Activated CD8-positive, alpha-beta T cell treated with anti-CD3 and anti-CD28 coated beads for 36 hours (primary cell): ENCODE results near the gene LGR4. TPM values are rescaled to one million over a fixed set of nuclear protein-coding genes. Genes with fewer than 3 reads are reported as not detected.

Experiments
- ATAC-seq: fragments of 200-7000 bp; cut with Tn5 transposase; one replicate; pipeline ENCODE4 v1.10.0; 2021; ENCODE audit warnings: mild to moderate bottlenecking, moderate library complexity
- CTCF ChIA-PET: fragments of 350-600 bp; sonication (Branson Sonifier 250); formaldehyde crosslinking; loops from one replicate; lab custom pipeline; 2021; ENCODE audit warnings: antibody characterized with exemption; lab: Charles Lee
- POLR2A ChIA-PET: fragments of 350-600 bp; sonication (Branson Sonifier 250); formaldehyde crosslinking; loops from one replicate; lab custom pipeline; 2021; ENCODE audit warnings: antibody characterized with exemption; lab: Charles Lee
- DNase-seq: peaks from one replicate; pipeline ENCODE4 v3.0.0-alpha.2; 2020
- H3K27ac Mint-ChIP-seq: one replicate; pipeline ENCODE4 v1.8.0; 2021; ENCODE audit warnings: mild to moderate bottlenecking, mixed read lengths
- H3K27me3 Mint-ChIP-seq: one replicate; pipeline ENCODE4 v1.8.0; 2021; ENCODE audit warnings: mixed read lengths
- H3K36me3 Mint-ChIP-seq: one replicate; pipeline ENCODE4 v1.8.0; 2021; ENCODE audit warnings: low read depth, mixed read lengths
- H3K4me1 Mint-ChIP-seq: one replicate; pipeline ENCODE4 v1.8.0; 2021; ENCODE audit warnings: low read depth, mixed read lengths
- H3K4me3 Mint-ChIP-seq: one replicate; pipeline ENCODE4 v1.8.0; 2021; ENCODE audit warnings: mild to moderate bottlenecking, moderate library complexity, mixed read lengths
- H3K9me3 Mint-ChIP-seq: one replicate; pipeline ENCODE4 v1.8.0; 2021; ENCODE audit warnings: mixed read lengths
- intact Hi-C: fragments of 100-400 bp; cut with micrococcal nuclease; formaldehyde crosslinking; loops from one replicate; pipeline ENCODE4 v1.10.0; 2022
- microRNA-seq: library from miRNA; unstranded; fragments of <30 nt; microRNA quantifications from one replicate; pipeline ENCODE4 v1.2.0, GENCODE V29; 2022; ENCODE audit warnings: borderline microRNAs expressed, borderline replicate concordance
- total RNA-seq, 2 experiments: library from RNA; stranded (reverse); gene quantifications; one replicate each; pipeline ENCODE4 v1.2.3, GENCODE V29; 2021
- TF ChIP-seq, protein P1 (sequence below): fragments of 200-600 bp; IDR thresholded peaks from one replicate; pipeline ENCODE4 v1.8.0; 2022; ENCODE audit warnings: antibody characterized with exemption, mild to moderate bottlenecking

Gene LGR4
- total RNA-seq, 2 experiments from 2014 or later = 0.09 TPM; not detected in 1

DNA sequence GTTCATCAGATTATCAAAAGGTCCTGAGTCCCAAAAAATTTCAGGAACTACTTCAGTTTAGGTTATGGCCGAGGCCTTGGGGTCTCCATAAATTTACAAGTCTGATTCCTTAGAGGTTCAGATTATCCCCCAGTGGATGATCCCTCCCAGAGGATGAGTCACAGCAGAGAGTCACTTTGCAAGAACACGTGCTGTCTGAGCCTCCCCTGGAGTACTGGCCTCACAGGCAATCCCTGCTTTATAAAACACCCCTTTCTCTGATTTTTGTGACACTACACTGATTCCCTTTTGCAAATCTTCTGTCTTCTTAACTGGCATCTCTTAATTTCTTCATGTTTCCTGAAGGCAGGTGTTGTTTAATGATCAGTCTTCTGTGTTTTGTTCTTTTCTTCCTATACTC, 154.8 kb downstream of the LGR4 start:
- ChIA-PET CTCF (no interaction called here), POLR2A (no interaction called here)
- intact Hi-C loops = no loop called here
- Mint-ChIP-seq H3K4me1 (peaks cover 7% of the 10 kb centered on the region), H3K36me3 (no peaks in the 10 kb centered on the region), H3K27ac (no peak overlapping the region), H3K4me3 (no peak overlapping the region), H3K9me3 (no peaks in the 10 kb centered on the region), H3K27me3 (peaks cover 1% of the 10 kb centered on the region)
- TF ChIP-seq, protein P1, sequence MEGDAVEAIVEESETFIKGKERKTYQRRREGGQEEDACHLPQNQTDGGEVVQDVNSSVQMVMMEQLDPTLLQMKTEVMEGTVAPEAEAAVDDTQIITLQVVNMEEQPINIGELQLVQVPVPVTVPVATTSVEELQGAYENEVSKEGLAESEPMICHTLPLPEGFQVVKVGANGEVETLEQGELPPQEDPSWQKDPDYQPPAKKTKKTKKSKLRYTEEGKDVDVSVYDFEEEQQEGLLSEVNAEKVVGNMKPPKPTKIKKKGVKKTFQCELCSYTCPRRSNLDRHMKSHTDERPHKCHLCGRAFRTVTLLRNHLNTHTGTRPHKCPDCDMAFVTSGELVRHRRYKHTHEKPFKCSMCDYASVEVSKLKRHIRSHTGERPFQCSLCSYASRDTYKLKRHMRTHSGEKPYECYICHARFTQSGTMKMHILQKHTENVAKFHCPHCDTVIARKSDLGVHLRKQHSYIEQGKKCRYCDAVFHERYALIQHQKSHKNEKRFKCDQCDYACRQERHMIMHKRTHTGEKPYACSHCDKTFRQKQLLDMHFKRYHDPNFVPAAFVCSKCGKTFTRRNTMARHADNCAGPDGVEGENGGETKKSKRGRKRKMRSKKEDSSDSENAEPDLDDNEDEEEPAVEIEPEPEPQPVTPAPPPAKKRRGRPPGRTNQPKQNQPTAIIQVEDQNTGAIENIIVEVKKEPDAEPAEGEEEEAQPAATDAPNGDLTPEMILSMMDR = no peak
- ATAC-seq (no peak), DNase-seq (no peak)

Small RNA genes lying within 50 kb of the gene (microRNA-seq; reads per million reads assigned to microRNA genes)
- not detected for gene MIR8087

Other genes starting within 250 kb of the LGR4 start
- gene CCDC34, start 109.6 kb downstream of the LGR4 start, total RNA-seq = 10 to 100 TPM; 26.8 to 28.5 TPM
- 10 to 100 TPM; 26.9 to 28.9 TPM for gene LIN7C, start 34.0 kb upstream of the LGR4 start, total RNA-seq
- gene BDNF, start 227.7 kb upstream of the LGR4 start, total RNA-seq = not detected